Sigmoid colon (tissue), 7 donors: ENCODE measurements around the gene SYTL5. TPM values are rescaled to one million over a fixed set of nuclear protein-coding genes. Genes with fewer than 3 reads are reported as not detected.
A peak's percentile ranks its signal among the peaks of the same experiment; 100 is the strongest.

Source experiments
- DNase-seq: peaks from one replicate; pipeline ENCODE4 v3.0.0-alpha.2; 2019
- H3K27ac ChIP-seq, 4 donors: fragments of 200-600 bp; sonication (generic); one replicate each; pipeline ENCODE4 v1.5.1; 2016 to 2019; ENCODE audit warnings: mild to moderate bottlenecking in 1 of 4
- H3K27me3 ChIP-seq, 3 donors: fragments of 200-600 bp; sonication (generic); one replicate each; pipeline ENCODE4 v1.5.1; 2019; ENCODE audit warnings: mild to moderate bottlenecking in 1 of 3
- H3K36me3 ChIP-seq, 4 donors: fragments of 200-600 bp; sonication (generic); one replicate each; pipeline ENCODE4 v1.5.1; 2016 to 2019
- H3K4me1 ChIP-seq, 4 donors: fragments of 200-600 bp; sonication (generic); one replicate each; pipeline ENCODE4 v1.5.1; 2017 to 2019
- H3K4me3 ChIP-seq, 4 donors: fragments of 200-600 bp; sonication (generic); one replicate each; pipeline ENCODE4 v1.5.1; 2017 to 2019; ENCODE audit warnings: mild to moderate bottlenecking in 2 of 4, moderate library complexity in 1 of 4
- H3K9me3 ChIP-seq, 4 donors: fragments of 200-600 bp in 3 of 4; sonication (generic) in 3 of 4; one replicate each; pipeline versions ENCODE4 v1.5.1 to v1.6.1; 2013 to 2019
- EP300 ChIP-seq, 4 donors: sonication (generic); formaldehyde crosslinking; IDR thresholded peaks; one replicate each; pipeline ENCODE4 v1.6.1; 2017; ENCODE audit warnings: antibody characterized with exemption in 4 of 4
- POLR2A ChIP-seq, 2 donors: fragments of 450-650 bp; IDR thresholded peaks; one replicate each; pipeline ENCODE4 v1.6.1; 2016; ENCODE audit warnings: antibody characterized with exemption in 2 of 2, mild to moderate bottlenecking in 2 of 2, moderate library complexity in 2 of 2
- POLR2AphosphoS5 ChIP-seq, 4 donors: sonication (generic); formaldehyde crosslinking; IDR thresholded peaks; one replicate each; pipeline ENCODE4 v1.6.1; 2017; ENCODE audit warnings: antibody characterized with exemption in 4 of 4
- WGBS, 2 donors: extraction: QIAGEN DNeasy Blood & Tissue Kit; methylation state at CpG; one replicate each; pipeline ENCODE4 v1.1.7; 2013; 5-methylcytosine and 5-hydroxymethylcytosine counted together
- intact Hi-C: fragments of 100-400 bp; cut with DNase I; formaldehyde crosslinking; loops from one replicate; pipeline ENCODE4 v1.15.1; 2023
- polyA plus RNA-seq, 3 donors: library from polyadenylated mRNA; stranded (reverse); fragments of 200-250 nt; gene quantifications; one replicate each; pipeline ENCODE4 v1.2.3, GENCODE V29; 2013
- total RNA-seq, 4 donors: library from RNA; depleted of rRNA; stranded (reverse); fragments of >200 nt; gene quantifications; one replicate each; pipeline ENCODE4 v1.1.0, GENCODE V29; 2016
- TF ChIP-seq, protein P1 (sequence below), 4 experiments: fragments of 450-650 bp in 3 of 4; fragments of 200-600 bp in 1 of 4; IDR thresholded peaks; one replicate each; pipeline ENCODE4 v1.5.1; 2016 to 2019; ENCODE audit warnings: antibody characterized with exemption in 4 of 4, mild to moderate bottlenecking in 3 of 4, moderate library complexity in 2 of 4
- donor health status: healthy with polysubstance abuse.
- donor health status: Bipolar disorder and iron deficiency.
- donor health status: healthy.

The SYTL5 gene
- total and polyA plus RNA-seq, 7 donors = under 0.01 to 21.0 (median 1.9) TPM; not detected in 1

DNA sequence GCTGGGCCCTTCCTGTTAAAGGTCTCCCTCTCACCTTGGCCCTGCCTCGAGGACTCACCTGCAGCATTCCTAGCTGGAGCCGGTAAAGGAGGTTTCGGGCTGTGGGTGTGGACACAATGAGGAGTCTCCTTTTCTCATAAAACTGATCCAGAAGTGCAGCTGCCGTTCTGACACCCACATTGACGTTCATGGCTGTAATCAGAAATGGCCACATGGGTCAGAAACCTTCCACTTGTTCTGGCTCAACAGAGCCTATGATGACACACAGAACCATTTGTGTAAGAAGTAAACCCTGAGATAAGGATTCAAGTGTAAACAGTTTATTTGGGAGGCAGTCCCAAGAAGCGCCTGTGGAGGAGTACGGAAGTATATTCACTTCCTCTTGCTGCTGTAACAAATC is 150.5 kb downstream of the SYTL5 start:
- H3K27me3 ChIP-seq = no peaks in the 10 kb centered on the region
- peaks cover 0 to 29% (median 5%) of the 10 kb centered on the region in 4 donors for H3K36me3 ChIP-seq
- no peak overlapping the region for H3K27ac ChIP-seq
- no peaks in the 10 kb centered on the region for H3K4me1 ChIP-seq
- TF ChIP-seq EP300 (IDR thresholded peaks at IDR 0.05) = no peak
- TF ChIP-seq POLR2A (IDR thresholded peaks at IDR 0.05) = no peak
- TF ChIP-seq, protein P1, sequence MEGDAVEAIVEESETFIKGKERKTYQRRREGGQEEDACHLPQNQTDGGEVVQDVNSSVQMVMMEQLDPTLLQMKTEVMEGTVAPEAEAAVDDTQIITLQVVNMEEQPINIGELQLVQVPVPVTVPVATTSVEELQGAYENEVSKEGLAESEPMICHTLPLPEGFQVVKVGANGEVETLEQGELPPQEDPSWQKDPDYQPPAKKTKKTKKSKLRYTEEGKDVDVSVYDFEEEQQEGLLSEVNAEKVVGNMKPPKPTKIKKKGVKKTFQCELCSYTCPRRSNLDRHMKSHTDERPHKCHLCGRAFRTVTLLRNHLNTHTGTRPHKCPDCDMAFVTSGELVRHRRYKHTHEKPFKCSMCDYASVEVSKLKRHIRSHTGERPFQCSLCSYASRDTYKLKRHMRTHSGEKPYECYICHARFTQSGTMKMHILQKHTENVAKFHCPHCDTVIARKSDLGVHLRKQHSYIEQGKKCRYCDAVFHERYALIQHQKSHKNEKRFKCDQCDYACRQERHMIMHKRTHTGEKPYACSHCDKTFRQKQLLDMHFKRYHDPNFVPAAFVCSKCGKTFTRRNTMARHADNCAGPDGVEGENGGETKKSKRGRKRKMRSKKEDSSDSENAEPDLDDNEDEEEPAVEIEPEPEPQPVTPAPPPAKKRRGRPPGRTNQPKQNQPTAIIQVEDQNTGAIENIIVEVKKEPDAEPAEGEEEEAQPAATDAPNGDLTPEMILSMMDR (IDR thresholded peaks at IDR 0.05) = no peak
- TF ChIP-seq POLR2AphosphoS5 (IDR thresholded peaks at IDR 0.05) = no peak
- H3K4me3 ChIP-seq = no peak overlapping the region
- H3K9me3 ChIP-seq = no peaks in the 10 kb centered on the region
- DNase-seq = no peak
- intact Hi-C loops = no loop called here
- WGBS, 2 donors = 27 to 69% methylated on average over 7 of the region's 7 CpGs

- TF ChIP-seq EP300 (IDR thresholded peaks at IDR 0.05) = no peak
- TF ChIP-seq, protein P1 (IDR thresholded peaks at IDR 0.05) = no peak
- TF ChIP-seq POLR2AphosphoS5 (IDR thresholded peaks at IDR 0.05) = no peak
- no peak for TF ChIP-seq POLR2A (IDR thresholded peaks at IDR 0.05)
- Histone ChIP-seq H3K36me3 (peaks cover 0 to 36% (median 3%) of the 10 kb centered on the region in 4 donors), H3K4me3 (no peak overlapping the region), H3K27me3 (no peaks in the 10 kb centered on the region), H3K9me3 (no peaks in the 10 kb centered on the region), H3K27ac (no peak overlapping the region), H3K4me1 (no peaks in the 10 kb centered on the region)
- DNase-seq = no peak
- intact Hi-C loops = no loop called here
These were observed 156.8 kb downstream of the SYTL5 start for GRCh38 chrX:38163193-38163592.

GRCh38 chrX:38165023-38165422 is 158.7 kb downstream of the SYTL5 start:
- WGBS, 2 donors = 36 to 62% methylated on average over 1 of the region's 1 CpG
- intact Hi-C loops = loop anchor here (5.0 kb wide), 1 partner anchor 418 kb away; no protein-coding TSS in a partner anchor
- Histone ChIP-seq H3K36me3 (peaks cover 0 to 26% (median under 1%) of the 10 kb centered on the region in 4 donors), H3K9me3 (no peaks in the 10 kb centered on the region), H3K27me3 (no peaks in the 10 kb centered on the region), H3K27ac (no peak overlapping the region), H3K4me1 (no peaks in the 10 kb centered on the region), H3K4me3 (no peak overlapping the region)
- no peak for DNase-seq
- TF ChIP-seq EP300 (IDR thresholded peaks at IDR 0.05) (no peak), POLR2A (IDR thresholded peaks at IDR 0.05) (no peak), POLR2AphosphoS5 (IDR thresholded peaks at IDR 0.05) (no peak)
- TF ChIP-seq, protein P1 (IDR thresholded peaks at IDR 0.05) = no peak

DNA sequence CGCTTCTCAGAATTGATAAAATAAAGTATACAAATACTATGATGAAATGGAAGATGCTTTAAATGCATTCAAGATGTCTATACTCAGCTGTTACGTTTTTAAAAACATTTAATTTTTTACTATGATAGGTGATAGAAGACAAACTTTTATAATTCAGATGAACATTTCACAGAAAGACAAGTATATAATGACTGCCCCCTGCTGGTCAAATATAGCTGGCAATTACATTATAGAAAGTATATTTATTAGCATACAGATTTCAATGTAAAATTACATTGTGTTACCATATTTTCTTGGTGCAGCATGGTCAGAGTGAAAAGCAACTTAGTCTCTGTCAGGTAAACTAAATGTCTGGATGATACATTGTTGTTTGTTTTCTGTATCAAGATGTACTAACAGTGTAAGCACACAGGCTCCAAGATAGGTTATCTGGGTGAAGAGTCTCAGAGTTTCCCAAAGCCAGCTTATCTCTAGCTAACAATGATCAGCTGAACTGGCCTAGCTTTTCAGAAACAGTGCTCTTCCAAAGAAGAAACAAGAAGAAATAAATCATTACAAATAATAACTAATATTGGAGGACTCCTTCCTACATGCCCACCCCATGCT is 160.2 kb downstream of the SYTL5 start:
- TF ChIP-seq POLR2A (IDR thresholded peaks at IDR 0.05) = no peak
- TF ChIP-seq, protein P1 (IDR thresholded peaks at IDR 0.05) = peak in 2 of 4 experiments; percentile 24 to 43
- Histone ChIP-seq H3K27ac (no peak overlapping the region), H3K4me3 (no peak overlapping the region), H3K27me3 (no peaks in the 10 kb centered on the region), H3K36me3 (peaks cover 0 to 22% (median 3%) of the 10 kb centered on the region in 4 donors), H3K4me1 (no peaks in the 10 kb centered on the region), H3K9me3 (no peaks in the 10 kb centered on the region)
- intact Hi-C loops = loop anchor here (5.0 kb wide), 1 partner anchor 419 kb away; no protein-coding TSS in a partner anchor
- no peak for DNase-seq
- WGBS, 2 donors = 47 to 55% methylated on average over 2 of the region's 2 CpGs

GRCh38 chrX:38170556-38170955 is 164.2 kb downstream of the SYTL5 start:
- intact Hi-C loops = loop anchor here (10.0 kb wide), 1 partner anchor 236 kb away; no protein-coding TSS in a partner anchor
- H3K27ac ChIP-seq = no peak overlapping the region

More at GRCh38 chrX:38170556-38170955, 164.2 kb downstream of the SYTL5 start:
- peaks cover 0 to 11% (median 3%) of the 10 kb centered on the region in 4 donors for H3K36me3 ChIP-seq
- TF ChIP-seq EP300 (IDR thresholded peaks at IDR 0.05) (no peak), POLR2A (IDR thresholded peaks at IDR 0.05) (no peak), POLR2AphosphoS5 (IDR thresholded peaks at IDR 0.05) (no peak)
- TF ChIP-seq, protein P1 (IDR thresholded peaks at IDR 0.05) = no peak
- no peaks in the 10 kb centered on the region for H3K9me3 ChIP-seq
- H3K27me3 ChIP-seq = no peaks in the 10 kb centered on the region
- no peak overlapping the region for H3K4me3 ChIP-seq
- DNase-seq = no peak
- WGBS, 2 donors = 87 to 97% methylated on average over 1 of the region's 1 CpG
- no peaks in the 10 kb centered on the region for H3K4me1 ChIP-seq
